Esophagus (tissue), 2 donors: ENCODE data around the gene ME3. TPM values are rescaled to one million over a fixed set of nuclear protein-coding genes. Genes with fewer than 3 reads are reported as not detected.
"Not testable (repeated sequence)": the region's sequence is repeated elsewhere in the genome, so short reads cannot be mapped to it uniquely, and the experiment has no call there.

ENCODE experiments used
- H3K27ac ChIP-seq, 2 donors: one replicate each; pipeline ENCODE4 v1.5.1; 2013; ENCODE audit warnings: low read depth in 2 of 2, mild to moderate bottlenecking in 2 of 2, inconsistent platforms in 1 of 2, low read length in 1 of 2, moderate library complexity in 1 of 2
- H3K27me3 ChIP-seq, 2 donors: one replicate each; pipeline ENCODE4 v1.6.1; 2013; ENCODE audit warnings: low read length in 2 of 2, control low read depth in 1 of 2, mild to moderate bottlenecking in 1 of 2; ENCODE audit not compliant: insufficient read depth in 2 of 2, control insufficient read depth in 1 of 2
- H3K36me3 ChIP-seq, 2 donors: one replicate each; pipeline ENCODE4 v1.6.1; 2013; ENCODE audit warnings: low read length in 1 of 2; ENCODE audit not compliant: control insufficient read depth in 2 of 2, insufficient read depth in 2 of 2
- H3K4me1 ChIP-seq, 2 donors: one replicate each; pipeline ENCODE4 v1.6.1; 2013; ENCODE audit warnings: low read length in 1 of 2; ENCODE audit not compliant: control insufficient read depth in 2 of 2, insufficient read depth in 2 of 2
- H3K4me3 ChIP-seq, 2 donors: one replicate each; pipeline ENCODE4 v1.5.1; 2013; ENCODE audit warnings: low read length in 2 of 2, mild to moderate bottlenecking in 2 of 2, low read depth in 1 of 2, moderate library complexity in 1 of 2
- H3K9me3 ChIP-seq, 2 donors: one replicate each; pipeline ENCODE4 v1.6.1; 2013; ENCODE audit warnings: mild to moderate bottlenecking in 2 of 2, low read depth in 1 of 2, low read length in 1 of 2, moderate library complexity in 1 of 2; ENCODE audit not compliant: control insufficient read depth in 2 of 2, insufficient read depth in 1 of 2
- WGBS, 2 donors: extraction: QIAGEN DNeasy Blood & Tissue Kit; methylation state at CpG; one replicate each; pipeline ENCODE4 v1.1.7; 2013; 5-methylcytosine and 5-hydroxymethylcytosine counted together
- polyA plus RNA-seq, 2 donors: library from polyadenylated mRNA; stranded (reverse); fragments of 200-250 nt; gene quantifications; one replicate each; pipeline ENCODE4 v1.2.3, GENCODE V29; 2013
- donor health status: healthy with polysubstance abuse.
- donor health status: Bipolar disorder and iron deficiency.

ME3 gene
- polyA plus RNA-seq, 2 donors, result 3.0 to 4.5 TPM

- Histone ChIP-seq H3K4me1 (peaks cover 0 to 2% of the 10 kb centered on the region in 2 donors), H3K36me3 (no peaks in the 10 kb centered on the region), H3K4me3 (no peak overlapping the region), H3K27ac (no peak overlapping the region), H3K27me3 (peaks cover 0 to 4% of the 10 kb centered on the region in 2 donors), H3K9me3 (no peaks in the 10 kb centered on the region)
- WGBS, 2 donors, result 92 to 94% methylated on average over 1 of the region's 1 CpG
These were observed 107.0 kb downstream of the ME3 start for GRCh38 chr11:86565388-86565787.

DNA sequence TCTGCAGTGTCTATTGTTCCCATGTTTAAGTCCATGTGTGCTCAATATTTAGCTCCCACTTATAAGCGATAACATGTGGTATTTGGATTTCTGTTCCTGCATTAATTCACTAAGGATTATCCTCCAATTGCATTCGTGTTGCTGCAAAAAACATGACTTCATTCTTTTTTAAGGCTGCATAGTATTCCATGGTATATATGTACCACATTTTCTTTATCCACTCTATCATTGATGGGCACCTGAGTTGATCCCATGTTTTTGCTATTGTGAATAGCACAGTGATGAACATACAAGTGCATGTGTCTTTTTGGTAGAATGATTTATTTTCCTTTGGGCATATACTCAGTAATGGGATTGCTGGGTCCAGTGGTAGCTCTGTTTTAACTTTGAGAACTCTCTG lies 109.6 kb downstream of the ME3 start:
- not testable (repeated sequence) for H3K9me3 ChIP-seq, H3K27me3 ChIP-seq, H3K36me3 ChIP-seq, H3K27ac ChIP-seq, H3K4me1 ChIP-seq, H3K4me3 ChIP-seq
- 79 to 89% methylated on average over 2 of the region's 2 CpGs for WGBS, 2 donors

DNA sequence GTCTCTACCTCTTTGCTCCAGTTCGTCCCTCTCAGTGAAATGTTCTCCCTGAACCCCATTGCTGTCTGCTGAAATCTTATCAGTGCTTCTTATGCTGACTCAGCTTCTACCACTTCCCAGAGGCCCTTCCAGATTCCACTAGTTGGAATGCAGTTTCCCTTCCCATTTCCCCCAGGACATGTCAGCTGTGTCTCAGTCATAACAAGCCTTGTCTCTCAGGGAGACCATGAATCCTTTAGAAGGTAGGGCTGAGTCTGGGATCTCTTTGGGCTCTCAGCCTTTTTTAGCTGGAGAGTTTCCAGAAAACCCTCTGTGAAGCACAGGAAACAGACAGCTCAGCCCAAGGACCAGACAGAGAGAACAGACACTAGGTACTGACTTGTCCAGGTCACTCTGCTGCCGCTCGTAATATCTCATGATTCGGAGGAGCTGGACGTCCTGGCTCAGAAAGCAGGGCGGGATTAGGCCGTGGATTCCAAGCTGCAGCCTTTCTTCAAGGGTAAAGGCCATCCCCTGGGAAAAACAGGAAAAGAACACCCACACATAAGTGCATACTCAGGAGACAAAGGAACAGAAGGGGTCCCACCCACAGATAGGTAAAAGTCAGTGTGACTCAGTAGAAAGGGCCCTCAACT lies 113.0 kb downstream of the ME3 start:
- Histone ChIP-seq H3K4me1 (peaks cover 0 to 2% of the 10 kb centered on the region in 2 donors), H3K27me3 (peaks cover 0 to 4% of the 10 kb centered on the region in 2 donors), H3K27ac (peak overlapping the region in 1 of 2 donors; percentile 16), H3K36me3 (no peaks in the 10 kb centered on the region), H3K4me3 (no peak overlapping the region), H3K9me3 (no peaks in the 10 kb centered on the region)
- WGBS, 2 donors, result 62 to 70% methylated on average over 7 of the region's 7 CpGs

DNA sequence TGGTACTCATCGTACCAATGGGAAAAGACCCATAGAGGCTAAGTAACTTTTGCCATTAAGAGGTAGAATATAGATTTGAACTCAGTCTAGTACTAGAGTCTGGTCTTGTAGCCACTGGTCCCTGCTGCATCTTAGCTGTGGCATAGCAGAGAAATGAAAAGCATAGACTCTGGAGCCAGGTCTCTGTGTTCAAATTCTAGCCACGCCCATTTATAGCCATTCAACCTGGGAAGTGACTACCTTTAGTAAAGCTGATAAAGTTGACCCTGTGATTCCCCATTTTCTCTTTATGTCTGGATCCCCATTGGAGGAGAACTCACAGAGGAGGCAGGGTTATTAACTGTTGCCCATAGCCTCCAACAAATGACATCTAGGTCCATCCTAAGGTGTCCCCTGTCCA lies 113.6 kb downstream of the ME3 start:
- 92 to 94% methylated on average over 2 of the region's 2 CpGs for WGBS, 2 donors
- no peaks in the 10 kb centered on the region for H3K9me3 ChIP-seq
- peaks cover 0 to 4% of the 10 kb centered on the region in 2 donors for H3K27me3 ChIP-seq
- no peak overlapping the region for H3K4me3 ChIP-seq
- no peak overlapping the region for H3K27ac ChIP-seq
- H3K36me3 ChIP-seq, result no peaks in the 10 kb centered on the region
- peaks cover 0 to 2% of the 10 kb centered on the region in 2 donors for H3K4me1 ChIP-seq

DNA sequence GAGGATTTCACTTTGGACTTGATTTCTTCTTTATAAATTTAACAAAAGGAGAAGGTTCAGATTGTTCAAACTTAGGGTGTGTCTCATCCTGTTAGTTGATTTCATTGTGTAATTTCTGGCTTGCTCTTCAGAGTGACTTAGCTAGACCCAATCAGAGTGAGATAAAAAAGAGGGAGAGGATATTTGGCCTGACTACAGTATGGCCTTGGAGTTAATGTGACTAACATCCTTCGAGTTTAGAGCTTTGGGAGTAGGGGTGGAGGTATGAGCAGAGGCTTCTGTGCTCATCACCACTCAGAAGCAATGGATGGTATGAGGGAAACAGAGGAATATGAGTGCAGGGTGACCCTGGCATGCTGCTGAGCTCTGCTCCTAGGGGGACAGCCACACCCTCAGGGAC lies 114.2 kb downstream of the ME3 start:
- Histone ChIP-seq H3K9me3 (no peaks in the 10 kb centered on the region), H3K4me1 (peaks cover 0 to 2% of the 10 kb centered on the region in 2 donors), H3K27ac (peak overlapping the region in 1 of 2 donors; percentile 30), H3K36me3 (no peaks in the 10 kb centered on the region), H3K27me3 (peaks cover 0 to 4% of the 10 kb centered on the region in 2 donors), H3K4me3 (no peak overlapping the region)
- WGBS, 2 donors, result 27 to 36% methylated on average over 1 of the region's 1 CpG

DNA sequence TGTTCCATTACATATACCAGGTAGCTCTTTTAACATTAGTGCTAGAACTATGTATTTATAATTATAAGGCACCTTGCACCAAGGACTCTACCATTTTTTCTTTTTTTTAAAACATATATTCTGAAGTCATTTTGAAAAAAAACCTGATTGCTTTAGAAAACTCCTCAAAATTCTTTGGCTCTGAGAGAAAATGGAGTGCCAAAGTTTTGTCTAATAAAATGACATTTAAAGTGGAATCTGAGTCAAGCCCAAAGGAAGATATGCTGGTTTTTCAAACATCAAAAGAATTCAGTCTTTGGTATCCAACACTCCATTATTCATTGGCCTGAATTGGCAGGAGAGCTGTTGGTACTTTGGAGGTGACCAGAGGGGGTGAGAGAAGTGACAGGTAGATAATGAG lies 116.5 kb downstream of the ME3 start:
- no peak overlapping the region for H3K4me3 ChIP-seq
- H3K27ac ChIP-seq, result no peak overlapping the region
- H3K36me3 ChIP-seq, result no peaks in the 10 kb centered on the region
- H3K4me1 ChIP-seq, result peaks cover 0 to 2% of the 10 kb centered on the region in 2 donors
- no peaks in the 10 kb centered on the region for H3K9me3 ChIP-seq
- H3K27me3 ChIP-seq, result no peaks in the 10 kb centered on the region

DNA sequence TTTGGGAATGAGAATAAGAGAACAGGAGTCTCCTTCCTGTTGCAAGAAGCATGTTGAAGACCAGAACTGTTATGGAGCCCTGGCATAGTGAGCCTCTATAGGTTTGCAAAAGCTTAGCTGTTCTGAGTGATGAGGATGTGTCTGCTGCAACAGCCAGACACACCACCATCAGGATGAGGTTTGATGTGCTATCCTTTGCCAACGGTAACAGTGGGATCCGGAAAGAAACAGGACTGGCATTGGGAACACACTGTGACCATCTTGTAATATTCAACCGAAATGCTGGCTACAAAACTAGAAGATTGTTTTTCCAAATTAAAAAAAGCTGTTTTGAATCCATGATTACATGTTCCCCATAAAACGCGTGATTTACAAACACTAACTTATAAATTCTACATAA lies 117.0 kb downstream of the ME3 start:
- Histone ChIP-seq H3K9me3 (no peaks in the 10 kb centered on the region), H3K27ac (no peak overlapping the region), H3K27me3 (no peaks in the 10 kb centered on the region), H3K4me1 (peaks cover 0 to 2% of the 10 kb centered on the region in 2 donors), H3K4me3 (no peak overlapping the region), H3K36me3 (no peaks in the 10 kb centered on the region)
- 86 to 92% methylated on average over 5 of the region's 5 CpGs for WGBS, 2 donors

DNA sequence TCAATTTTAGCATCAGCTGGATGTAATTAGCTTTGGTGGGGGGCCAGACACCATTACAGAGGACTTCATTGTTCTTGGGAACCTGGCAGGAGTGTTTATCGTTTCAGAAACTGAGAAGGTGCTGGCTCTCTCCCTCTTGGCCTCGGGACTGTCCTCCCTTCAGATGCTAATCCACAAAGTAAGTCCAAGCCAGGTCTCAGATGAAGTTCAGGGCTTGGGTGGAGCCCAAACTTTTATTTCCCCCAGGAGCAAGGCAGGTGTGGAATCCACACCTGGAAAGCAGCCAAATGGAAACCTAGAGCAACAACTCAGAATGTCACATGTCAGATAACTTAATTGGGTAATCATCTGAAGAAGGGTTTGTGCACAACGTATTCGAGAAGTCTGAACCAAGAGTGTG lies 119.2 kb downstream of the ME3 start:
- Histone ChIP-seq H3K27ac (no peak overlapping the region), H3K36me3 (no peaks in the 10 kb centered on the region), H3K4me3 (no peak overlapping the region), H3K9me3 (no peaks in the 10 kb centered on the region), H3K27me3 (no peaks in the 10 kb centered on the region), H3K4me1 (peaks cover 0 to under 1% of the 10 kb centered on the region in 2 donors)
- 49 to 52% methylated on average over 4 of the region's 4 CpGs for WGBS, 2 donors

DNA sequence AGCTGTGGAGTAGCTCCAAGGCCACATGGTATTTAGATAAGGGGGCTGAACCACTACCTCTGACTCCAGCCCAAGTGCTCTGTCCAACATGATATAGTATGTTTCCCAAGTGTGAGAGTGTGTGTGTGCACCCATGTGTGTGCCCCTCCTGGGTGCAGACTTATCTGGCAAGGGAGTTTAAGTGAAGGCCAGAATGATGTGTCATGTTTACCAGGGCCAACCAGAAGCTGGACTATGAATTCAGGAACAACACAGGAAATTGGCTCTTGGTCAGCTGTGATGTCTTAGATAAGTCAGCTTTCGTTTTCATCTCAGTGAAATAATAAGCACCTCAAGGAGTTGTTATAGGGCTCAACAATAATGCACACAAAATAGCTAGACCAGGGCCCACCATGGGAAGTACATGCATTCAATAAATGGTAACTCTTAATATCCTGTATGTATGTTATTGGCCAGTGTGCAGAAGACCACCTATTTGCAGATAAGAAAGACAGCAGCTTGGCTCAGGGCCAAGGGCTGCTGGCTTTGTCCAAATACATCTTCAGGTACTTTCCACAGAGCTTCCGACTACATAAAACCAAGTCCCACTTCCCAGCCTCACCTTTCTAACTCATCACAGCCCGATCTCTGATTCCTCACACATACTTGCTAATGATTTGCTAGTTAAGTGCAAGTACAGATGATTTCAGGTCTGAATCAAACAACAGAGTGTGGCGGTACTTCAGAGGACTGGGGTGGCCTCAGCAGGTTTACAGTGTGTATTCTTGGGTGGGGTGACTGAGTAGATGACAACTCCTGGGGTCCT lies 120.9 kb downstream of the ME3 start:
- Histone ChIP-seq H3K27ac (no peak overlapping the region), H3K4me1 (no peaks in the 10 kb centered on the region), H3K9me3 (no peaks in the 10 kb centered on the region), H3K4me3 (no peak overlapping the region), H3K27me3 (no peaks in the 10 kb centered on the region), H3K36me3 (no peaks in the 10 kb centered on the region)
- WGBS, 2 donors, result 62 to 72% methylated on average over 4 of the region's 4 CpGs

DNA sequence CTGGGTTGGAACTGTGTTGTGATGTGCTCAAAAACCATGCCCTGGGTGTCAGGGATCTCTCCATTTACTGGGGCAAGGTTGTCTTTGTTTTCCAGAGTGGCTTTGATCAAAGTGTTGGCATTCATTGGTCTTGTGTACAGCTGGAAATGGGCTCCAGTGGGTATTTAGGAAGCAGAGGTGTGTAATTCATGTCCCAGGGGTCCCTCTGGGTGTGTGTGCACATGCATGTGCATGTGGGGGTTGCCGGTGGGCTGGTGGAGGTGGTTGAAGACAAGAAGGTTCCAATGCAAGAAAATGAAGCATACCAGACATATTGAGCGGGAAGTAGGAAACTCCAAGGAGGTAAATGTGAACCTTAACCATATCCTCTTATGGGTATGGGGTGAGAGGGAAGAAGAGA lies 121.7 kb downstream of the ME3 start:
- no peak overlapping the region for H3K27ac ChIP-seq
- 96 to 98% methylated on average over 2 of the region's 2 CpGs for WGBS, 2 donors
- H3K4me3 ChIP-seq, result no peak overlapping the region
- H3K4me1 ChIP-seq, result no peaks in the 10 kb centered on the region
- no peaks in the 10 kb centered on the region for H3K27me3 ChIP-seq
- H3K9me3 ChIP-seq, result no peaks in the 10 kb centered on the region
- H3K36me3 ChIP-seq, result no peaks in the 10 kb centered on the region
